Melanocyte of skin (primary cell): ENCODE measurements around the gene MMUT. TPM values are rescaled to one million over a fixed set of nuclear protein-coding genes. Genes with fewer than 3 reads are reported as not detected.

Experiments used
- total RNA-seq, 2 donors: library from RNA; depleted of rRNA; stranded (reverse); fragments of >200 nt; gene quantifications; 2 replicates each; pipeline ENCODE4 v1.2.3, GENCODE V29; 2012

The MMUT gene
- total RNA-seq, result 10 to 100 TPM; 12.7 to 15.5 TPM

GRCh38 chr6:49462927-49463611 lies at the start of gene MMUT, which contains the start of gene CENPQ:
Gene MMUT (minus strand): TSS chr6:49463253. CDS start chr6:49459466, 3,787 bp downstream.
Gene CENPQ (plus strand): TSS chr6:49463370. CDS start chr6:49470177, 6,807 bp downstream.

GRCh38 chr6:49499623-49500022 lies 36.6 kb upstream of the MMUT start, which contains the start of gene GLYATL3:
Gene GLYATL3 (plus strand): TSS chr6:49499923. CDS start chr6:49511991, 12,068 bp downstream.

Other genes starting within 250 kb of the MMUT start
- 1 to 10 TPM; 6.2 to 8.3 TPM for gene CENPQ, start 117 bp upstream of the MMUT start, total RNA-seq
- not detected for gene GLYATL3, start 36.7 kb upstream of the MMUT start, total RNA-seq
- not detected for gene C6orf141, start 87.4 kb upstream of the MMUT start, total RNA-seq
- not detected for gene RHAG, start 173.6 kb upstream of the MMUT start, total RNA-seq